GM19238 (cell line): ENCODE data around the gene SRMS.

Experiments
- DNase-seq: peaks from one replicate; pipeline ENCODE4 v3.0.0; 2011; ENCODE audit warnings: low spot score; ENCODE audit not compliant: insufficient read length

The SRMS gene

GRCh38 chr20:63503524-63503923, 44.0 kb downstream of the SRMS start:
- no peak for DNase-seq

- no peak for DNase-seq
These were observed 44.8 kb downstream of the SRMS start for GRCh38 chr20:63502671-63503172.

GRCh38 chr20:63501818-63502670, 45.5 kb downstream of the SRMS start:
- DNase-seq, result no peak

GRCh38 chr20:63500902-63501817, 46.4 kb downstream of the SRMS start:
- no peak for DNase-seq

GRCh38 chr20:63500151-63500901, 47.2 kb downstream of the SRMS start:
- DNase-seq, result no peak

- DNase-seq, result no peak
These were observed 48.1 kb downstream of the SRMS start for GRCh38 chr20:63499338-63499969.

GRCh38 chr20:63498960-63499337, 48.6 kb downstream of the SRMS start, which contains the start of gene EEF1A2:
TSS of gene EEF1A2 (minus strand) at chr20:63499083. CDS start at chr20:63497763, 1,320 bp downstream.
- peak; percentile 39 for DNase-seq

- no peak for DNase-seq
These were observed 49.3 kb downstream of the SRMS start for GRCh38 chr20:63497946-63498935.

GRCh38 chr20:63497138-63497945, 50.2 kb downstream of the SRMS start:
- no peak for DNase-seq

- no peak for DNase-seq
These were observed 50.9 kb downstream of the SRMS start for GRCh38 chr20:63496596-63497120.

- peak; percentile 88 for DNase-seq
These were observed 51.6 kb downstream of the SRMS start for GRCh38 chr20:63495741-63496595.

- DNase-seq, result no peak
These were observed 52.3 kb downstream of the SRMS start for GRCh38 chr20:63495167-63495720.

- no peak for DNase-seq
These were observed 53.0 kb downstream of the SRMS start for GRCh38 chr20:63494420-63495166.

GRCh38 chr20:63494084-63494419, 53.5 kb downstream of the SRMS start:
- no peak for DNase-seq

- no peak for DNase-seq
These were observed 54.0 kb downstream of the SRMS start for GRCh38 chr20:63493563-63494020.

- no peak for DNase-seq
These were observed 54.6 kb downstream of the SRMS start for GRCh38 chr20:63492982-63493381.
